C4-2B (cell line): ENCODE measurements around the gene XPR1.
"Not testable (repeated sequence)": the region's sequence is repeated elsewhere in the genome, so short reads cannot be mapped to it uniquely, and the experiment has no call there.

Experiments used
- ZFX ChIP-seq: fragments of 450-650 bp; IDR thresholded peaks from 2 replicates; pipeline ENCODE4 v1.6.1; 2017
- TF ChIP-seq, protein P1 (sequence below): fragments of 450-650 bp; conservative IDR thresholded peaks from 2 replicates; pipeline ENCODE4 v1.5.1; 2017; ENCODE audit warnings: mild to moderate bottlenecking

GRCh38 chr1:180683117-180683516 lies 51.3 kb downstream of the XPR1 start:
- TF ChIP-seq, protein P1, sequence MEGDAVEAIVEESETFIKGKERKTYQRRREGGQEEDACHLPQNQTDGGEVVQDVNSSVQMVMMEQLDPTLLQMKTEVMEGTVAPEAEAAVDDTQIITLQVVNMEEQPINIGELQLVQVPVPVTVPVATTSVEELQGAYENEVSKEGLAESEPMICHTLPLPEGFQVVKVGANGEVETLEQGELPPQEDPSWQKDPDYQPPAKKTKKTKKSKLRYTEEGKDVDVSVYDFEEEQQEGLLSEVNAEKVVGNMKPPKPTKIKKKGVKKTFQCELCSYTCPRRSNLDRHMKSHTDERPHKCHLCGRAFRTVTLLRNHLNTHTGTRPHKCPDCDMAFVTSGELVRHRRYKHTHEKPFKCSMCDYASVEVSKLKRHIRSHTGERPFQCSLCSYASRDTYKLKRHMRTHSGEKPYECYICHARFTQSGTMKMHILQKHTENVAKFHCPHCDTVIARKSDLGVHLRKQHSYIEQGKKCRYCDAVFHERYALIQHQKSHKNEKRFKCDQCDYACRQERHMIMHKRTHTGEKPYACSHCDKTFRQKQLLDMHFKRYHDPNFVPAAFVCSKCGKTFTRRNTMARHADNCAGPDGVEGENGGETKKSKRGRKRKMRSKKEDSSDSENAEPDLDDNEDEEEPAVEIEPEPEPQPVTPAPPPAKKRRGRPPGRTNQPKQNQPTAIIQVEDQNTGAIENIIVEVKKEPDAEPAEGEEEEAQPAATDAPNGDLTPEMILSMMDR = not testable (repeated sequence)
- not testable (repeated sequence) for TF ChIP-seq ZFX
